ENCODE measurements around the gene TRMT61B.

TRMT61B gene

DNA sequence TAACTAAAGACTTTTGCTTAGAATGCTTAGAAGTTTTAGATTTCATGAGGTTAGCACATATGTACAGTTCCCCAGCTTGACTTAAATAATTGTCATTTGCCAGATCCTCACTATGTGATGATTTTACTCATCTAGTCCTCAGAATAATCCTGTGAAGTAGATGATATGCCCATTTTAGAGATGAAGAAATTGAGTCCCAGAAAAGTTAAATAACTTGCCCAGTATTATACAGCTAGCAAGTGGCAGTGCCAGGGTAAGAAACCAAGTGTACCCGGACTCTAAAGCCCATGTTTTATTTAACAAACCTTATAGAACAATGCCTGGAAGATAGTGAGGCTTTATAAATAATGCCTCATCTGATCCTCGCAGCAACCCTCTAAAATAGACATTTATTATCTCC is 31.1 kb downstream of the TRMT61B start:
- no peak overlapping the region for H3K27ac ChIP-seq (ENCODE audit: low read length)
- H3K4me2 ChIP-seq (ENCODE audit: low read length): no peak overlapping the region
- H3K36me3 ChIP-seq (replicated peaks; ENCODE audit: low read depth, low read length): peaks cover 4% of the 10 kb centered on the region
- TF ChIP-seq, protein P1, sequence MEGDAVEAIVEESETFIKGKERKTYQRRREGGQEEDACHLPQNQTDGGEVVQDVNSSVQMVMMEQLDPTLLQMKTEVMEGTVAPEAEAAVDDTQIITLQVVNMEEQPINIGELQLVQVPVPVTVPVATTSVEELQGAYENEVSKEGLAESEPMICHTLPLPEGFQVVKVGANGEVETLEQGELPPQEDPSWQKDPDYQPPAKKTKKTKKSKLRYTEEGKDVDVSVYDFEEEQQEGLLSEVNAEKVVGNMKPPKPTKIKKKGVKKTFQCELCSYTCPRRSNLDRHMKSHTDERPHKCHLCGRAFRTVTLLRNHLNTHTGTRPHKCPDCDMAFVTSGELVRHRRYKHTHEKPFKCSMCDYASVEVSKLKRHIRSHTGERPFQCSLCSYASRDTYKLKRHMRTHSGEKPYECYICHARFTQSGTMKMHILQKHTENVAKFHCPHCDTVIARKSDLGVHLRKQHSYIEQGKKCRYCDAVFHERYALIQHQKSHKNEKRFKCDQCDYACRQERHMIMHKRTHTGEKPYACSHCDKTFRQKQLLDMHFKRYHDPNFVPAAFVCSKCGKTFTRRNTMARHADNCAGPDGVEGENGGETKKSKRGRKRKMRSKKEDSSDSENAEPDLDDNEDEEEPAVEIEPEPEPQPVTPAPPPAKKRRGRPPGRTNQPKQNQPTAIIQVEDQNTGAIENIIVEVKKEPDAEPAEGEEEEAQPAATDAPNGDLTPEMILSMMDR (IDR thresholded peaks at IDR 0.05; ENCODE audit: low read depth, low read length): no peak
- no peak for TF ChIP-seq EZH2phosphoT487 (IDR thresholded peaks at IDR 0.05; ENCODE audit: low read depth)
- H3K27me3 ChIP-seq (ENCODE audit: low read depth, low read length): no peaks in the 10 kb centered on the region
- no peaks in the 10 kb centered on the region for H4K20me1 ChIP-seq (ENCODE audit: insufficient read depth, low read length)
- no peak overlapping the region for H3K4me3 ChIP-seq (ENCODE audit: low read length)
- no peaks in the 10 kb centered on the region for H3K9me3 ChIP-seq (ENCODE audit: insufficient read depth, low read length)
- H2AFZ ChIP-seq (ENCODE audit: low read depth, low read length): no peak overlapping the region
- H3K4me1 ChIP-seq (ENCODE audit: low read length): peaks cover 4% of the 10 kb centered on the region; the same call in 1 of the 2 replicates
- H3K79me2 ChIP-seq (ENCODE audit: low read length): no peaks in the 10 kb centered on the region
- no peak overlapping the region for H3K9ac ChIP-seq (ENCODE audit: low read length)

- Histone ChIP-seq H3K36me3 (replicated peaks; ENCODE audit: low read depth, low read length) (peaks cover 3% of the 10 kb centered on the region), H3K4me2 (ENCODE audit: low read length) (no peak overlapping the region), H3K27me3 (ENCODE audit: low read depth, low read length) (no peaks in the 10 kb centered on the region), H3K4me1 (ENCODE audit: low read length) (peaks cover 4% of the 10 kb centered on the region; the same call in 1 of the 2 replicates), H3K9me3 (ENCODE audit: insufficient read depth, low read length) (no peaks in the 10 kb centered on the region), H4K20me1 (ENCODE audit: insufficient read depth, low read length) (no peaks in the 10 kb centered on the region), H3K4me3 (ENCODE audit: low read length) (no peak overlapping the region), H3K79me2 (ENCODE audit: low read length) (no peaks in the 10 kb centered on the region), H3K9ac (ENCODE audit: low read length) (no peak overlapping the region), H3K27ac (ENCODE audit: low read length) (no peak overlapping the region), H2AFZ (ENCODE audit: low read depth, low read length) (no peak overlapping the region)
- TF ChIP-seq EZH2phosphoT487 (IDR thresholded peaks at IDR 0.05; ENCODE audit: low read depth): no peak
- TF ChIP-seq, protein P1 (IDR thresholded peaks at IDR 0.05; ENCODE audit: low read depth, low read length): no peak
Observed at GRCh38 chr2:28835781-28836180, 34.3 kb downstream of the TRMT61B start.

GRCh38 chr2:28833740-28834470 is 36.2 kb downstream of the TRMT61B start:
- H4K20me1 ChIP-seq (ENCODE audit: insufficient read depth, low read length): no peaks in the 10 kb centered on the region
- H3K27ac ChIP-seq (ENCODE audit: low read length): no peak overlapping the region
- peaks cover 4% of the 10 kb centered on the region; the same call in 1 of the 2 replicates for H3K4me1 ChIP-seq (ENCODE audit: low read length)
- peaks cover 3% of the 10 kb centered on the region for H3K36me3 ChIP-seq (replicated peaks; ENCODE audit: low read depth, low read length)
- no peak overlapping the region for H3K9ac ChIP-seq (ENCODE audit: low read length)
- no peaks in the 10 kb centered on the region for H3K79me2 ChIP-seq (ENCODE audit: low read length)
- no peak overlapping the region for H2AFZ ChIP-seq (ENCODE audit: low read depth, low read length)
- TF ChIP-seq, protein P1 (IDR thresholded peaks at IDR 0.05; ENCODE audit: low read depth, low read length): no peak
- no peak for TF ChIP-seq EZH2phosphoT487 (IDR thresholded peaks at IDR 0.05; ENCODE audit: low read depth)
- no peaks in the 10 kb centered on the region for H3K27me3 ChIP-seq (ENCODE audit: low read depth, low read length)
- no peak overlapping the region for H3K4me2 ChIP-seq (ENCODE audit: low read length)
- H3K4me3 ChIP-seq (ENCODE audit: low read length): no peak overlapping the region
- no peaks in the 10 kb centered on the region for H3K9me3 ChIP-seq (ENCODE audit: insufficient read depth, low read length)

DNA sequence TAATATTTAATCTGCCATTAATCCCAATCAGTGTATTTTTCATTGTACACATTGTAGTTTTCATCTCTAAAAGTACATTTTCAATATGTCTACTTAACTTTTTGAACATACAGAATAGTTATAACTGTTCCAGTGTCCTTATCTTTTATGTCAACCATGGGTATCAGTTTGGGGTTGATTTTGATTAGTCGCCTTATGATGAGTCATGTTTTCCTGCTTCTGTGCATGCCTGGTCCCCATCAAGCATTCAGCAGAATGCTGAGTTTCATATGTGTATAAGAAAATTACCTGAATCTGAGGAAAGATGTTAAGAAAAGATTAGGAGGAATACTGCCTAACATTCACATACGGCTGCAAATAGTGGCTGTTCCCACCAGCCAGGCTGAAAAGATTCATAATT is 41.7 kb downstream of the TRMT61B start:
- Histone ChIP-seq H3K79me2 (ENCODE audit: low read length) (no peaks in the 10 kb centered on the region), H3K27ac (ENCODE audit: low read length) (no peak overlapping the region), H3K4me2 (ENCODE audit: low read length) (no peak overlapping the region), H3K4me1 (ENCODE audit: low read length) (no peaks in the 10 kb centered on the region), H3K9me3 (ENCODE audit: insufficient read depth, low read length) (no peaks in the 10 kb centered on the region), H4K20me1 (ENCODE audit: insufficient read depth, low read length) (no peaks in the 10 kb centered on the region), H2AFZ (ENCODE audit: low read depth, low read length) (no peak overlapping the region), H3K36me3 (replicated peaks; ENCODE audit: low read depth, low read length) (no peaks in the 10 kb centered on the region), H3K9ac (ENCODE audit: low read length) (no peak overlapping the region), H3K27me3 (ENCODE audit: low read depth, low read length) (no peaks in the 10 kb centered on the region), H3K4me3 (ENCODE audit: low read length) (no peak overlapping the region)
- TF ChIP-seq EZH2phosphoT487 (IDR thresholded peaks at IDR 0.05; ENCODE audit: low read depth): no peak
- TF ChIP-seq, protein P1 (IDR thresholded peaks at IDR 0.05; ENCODE audit: low read depth, low read length): no peak

Measured in OCI-LY3 (cell line).